HepG2 (cell line): ENCODE measurements around the gene NFKBIA. TPM values are rescaled to one million over a fixed set of nuclear protein-coding genes. Genes with fewer than 3 reads are reported as not detected.
A peak's percentile ranks its signal among the peaks of the same experiment; 100 is the strongest.

Source experiments
- HOXA7 ChIP-seq: sonication (generic); formaldehyde crosslinking; IDR thresholded peaks from 2 replicates; pipeline ENCODE4 v1.8.1; 2022; ENCODE audit warnings: mild to moderate bottlenecking, missing genetic modification reagents, moderate library complexity
- RBFOX2 ChIP-seq: fragments of 200-400 bp; formaldehyde crosslinking; IDR thresholded peaks from 2 replicates; pipeline ENCODE4 v1.6.1; 2017; ENCODE audit warnings: low read depth, mild to moderate bottlenecking, low read length
- RXRB ChIP-seq: IDR thresholded peaks from 2 replicates; pipeline ENCODE4 v1.6.1; 2016; ENCODE audit warnings: borderline replicate concordance, missing genetic modification reagents, missing compliant biosample characterization
- SOX13 ChIP-seq, 3 experiments: fragments of 450-650 bp in 1 of 3; sonication (generic) in 1 of 3; formaldehyde crosslinking in 1 of 3; IDR thresholded peaks in 2 of 3; conservative IDR thresholded peaks in 1 of 3; 2 replicates each; pipeline versions ENCODE4 v1.5.0 to v1.6.1; 2016 to 2020; ENCODE audit warnings: antibody characterized with exemption in 1 of 3, mild to moderate bottlenecking in 1 of 3, missing compliant biosample characterization in 1 of 3, missing genetic modification reagents in 1 of 3, moderate library complexity in 1 of 3
- ZKSCAN5 ChIP-seq: sonication (generic); formaldehyde crosslinking; IDR thresholded peaks from 2 replicates; pipeline ENCODE4 v1.5.1; 2020; ENCODE audit warnings: mild to moderate bottlenecking, missing genetic modification reagents
- ZMYM4 ChIP-seq: sonication (generic); formaldehyde crosslinking; IDR thresholded peaks from 2 replicates; pipeline ENCODE4 v1.8.1; 2023; ENCODE audit warnings: mild to moderate bottlenecking, missing genetic modification reagents
- ZNF263 ChIP-seq: sonication (generic); formaldehyde crosslinking; IDR thresholded peaks from 2 replicates; pipeline ENCODE4 v1.4.0; 2020; ENCODE audit warnings: missing genetic modification reagents
- polyA plus RNA-seq, 8 experiments: library from polyadenylated mRNA; depleted of rRNA in 3 of 8; stranded (reverse) in 7 of 8; unstranded in 1 of 8; fragments of >200 nt; fragmentation: Illumina TruSeq in 4 of 8; extraction: Trizol in 4 of 8; gene quantifications; 2 replicates each; pipeline versions ENCODE4 v1.2.1 to v1.2.3, GENCODE V29; 2011 to 2016; ENCODE audit warnings: low read depth in 4 of 8, missing spikeins in 1 of 8, mixed read lengths in 1 of 8; ENCODE audit not compliant: insufficient read depth in 1 of 8
- total RNA-seq, 5 experiments: library from RNA; depleted of rRNA; stranded (reverse); fragments of >200 nt; fragmentation: Illumina TruSeq; extraction: Trizol; gene quantifications; 2 replicates each; pipeline ENCODE4 v1.2.3, GENCODE V29; 2016; ENCODE audit warnings: low read depth in 1 of 5
- TF ChIP-seq, protein P1 (sequence below): sonication (generic); formaldehyde crosslinking; IDR thresholded peaks from 2 replicates; pipeline ENCODE4 v1.4.0; 2020; ENCODE audit warnings: missing genetic modification reagents, borderline replicate concordance
- TF ChIP-seq, protein P2 (sequence below): sonication (generic); formaldehyde crosslinking; IDR thresholded peaks from 2 replicates; pipeline ENCODE4 v1.4.0; 2020; ENCODE audit warnings: low read depth, missing genetic modification reagents
- TF ChIP-seq, protein P3 (sequence below): sonication (generic); formaldehyde crosslinking; IDR thresholded peaks from 2 replicates; pipeline ENCODE4 v1.4.0; 2020; ENCODE audit warnings: mild to moderate bottlenecking, missing genetic modification reagents
- TF ChIP-seq, protein P4 (sequence below): sonication (generic); formaldehyde crosslinking; IDR thresholded peaks from 2 replicates; pipeline ENCODE4 v1.4.0; 2020; ENCODE audit warnings: missing genetic modification reagents
- TF ChIP-seq, protein P5 (sequence below): sonication (generic); formaldehyde crosslinking; IDR thresholded peaks from 2 replicates; pipeline ENCODE4 v1.4.0; 2020; ENCODE audit warnings: missing genetic modification reagents

NFKBIA gene
- total and polyA plus RNA-seq, 2 of the 13 experiments (the other 11 are each of a cell fraction or from before 2014, with no cell fraction given) = 197 to 319 TPM

DNA sequence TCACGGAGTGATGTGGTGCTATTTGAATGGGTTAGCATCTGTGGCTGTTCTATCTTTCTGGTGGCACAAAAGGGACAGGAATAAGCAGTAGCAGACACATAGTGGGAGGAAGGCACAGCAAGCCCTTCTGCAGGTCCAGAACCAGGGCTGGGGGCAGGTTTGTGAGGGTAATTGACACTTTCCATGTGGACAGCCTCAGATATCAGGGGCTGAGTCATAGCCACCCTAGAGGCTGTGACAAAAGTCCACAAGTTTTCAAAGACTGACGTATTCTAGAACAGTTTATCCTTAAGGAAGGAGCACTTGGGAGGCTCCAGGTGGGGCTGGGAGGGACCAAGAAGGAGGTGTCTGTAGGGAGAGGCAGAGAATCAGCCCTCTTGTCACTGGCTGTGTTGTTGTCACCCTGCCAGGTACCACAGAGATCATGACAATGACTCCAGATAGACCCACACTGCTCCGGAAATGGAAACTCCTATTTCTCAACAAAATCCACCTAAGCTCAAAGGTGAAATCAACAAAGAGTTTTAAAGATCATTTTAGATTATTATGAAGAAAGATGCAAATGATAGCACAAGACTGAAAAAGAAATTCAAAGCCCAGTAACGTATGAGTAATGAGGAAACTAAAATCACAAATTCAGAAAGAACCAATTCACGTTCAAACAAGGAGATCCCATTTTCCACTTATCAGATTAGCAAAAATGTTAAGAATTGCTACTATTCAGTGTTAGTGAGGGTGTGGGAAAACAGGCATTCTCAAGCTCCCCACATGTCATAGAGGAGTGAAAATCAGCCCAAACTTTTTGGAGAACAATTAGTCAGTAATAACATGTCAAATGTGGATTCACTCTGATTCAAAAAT is 48.3 kb downstream of the NFKBIA start (continued):
- TF ChIP-seq ZNF263 (CRISPR knock-in tag) = peak; percentile 74
- TF ChIP-seq HOXA7 = no peak
- TF ChIP-seq, protein P1, sequence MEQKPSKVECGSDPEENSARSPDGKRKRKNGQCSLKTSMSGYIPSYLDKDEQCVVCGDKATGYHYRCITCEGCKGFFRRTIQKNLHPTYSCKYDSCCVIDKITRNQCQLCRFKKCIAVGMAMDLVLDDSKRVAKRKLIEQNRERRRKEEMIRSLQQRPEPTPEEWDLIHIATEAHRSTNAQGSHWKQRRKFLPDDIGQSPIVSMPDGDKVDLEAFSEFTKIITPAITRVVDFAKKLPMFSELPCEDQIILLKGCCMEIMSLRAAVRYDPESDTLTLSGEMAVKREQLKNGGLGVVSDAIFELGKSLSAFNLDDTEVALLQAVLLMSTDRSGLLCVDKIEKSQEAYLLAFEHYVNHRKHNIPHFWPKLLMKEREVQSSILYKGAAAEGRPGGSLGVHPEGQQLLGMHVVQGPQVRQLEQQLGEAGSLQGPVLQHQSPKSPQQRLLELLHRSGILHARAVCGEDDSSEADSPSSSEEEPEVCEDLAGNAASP (CRISPR knock-in tag) = no peak
- TF ChIP-seq, protein P2, sequence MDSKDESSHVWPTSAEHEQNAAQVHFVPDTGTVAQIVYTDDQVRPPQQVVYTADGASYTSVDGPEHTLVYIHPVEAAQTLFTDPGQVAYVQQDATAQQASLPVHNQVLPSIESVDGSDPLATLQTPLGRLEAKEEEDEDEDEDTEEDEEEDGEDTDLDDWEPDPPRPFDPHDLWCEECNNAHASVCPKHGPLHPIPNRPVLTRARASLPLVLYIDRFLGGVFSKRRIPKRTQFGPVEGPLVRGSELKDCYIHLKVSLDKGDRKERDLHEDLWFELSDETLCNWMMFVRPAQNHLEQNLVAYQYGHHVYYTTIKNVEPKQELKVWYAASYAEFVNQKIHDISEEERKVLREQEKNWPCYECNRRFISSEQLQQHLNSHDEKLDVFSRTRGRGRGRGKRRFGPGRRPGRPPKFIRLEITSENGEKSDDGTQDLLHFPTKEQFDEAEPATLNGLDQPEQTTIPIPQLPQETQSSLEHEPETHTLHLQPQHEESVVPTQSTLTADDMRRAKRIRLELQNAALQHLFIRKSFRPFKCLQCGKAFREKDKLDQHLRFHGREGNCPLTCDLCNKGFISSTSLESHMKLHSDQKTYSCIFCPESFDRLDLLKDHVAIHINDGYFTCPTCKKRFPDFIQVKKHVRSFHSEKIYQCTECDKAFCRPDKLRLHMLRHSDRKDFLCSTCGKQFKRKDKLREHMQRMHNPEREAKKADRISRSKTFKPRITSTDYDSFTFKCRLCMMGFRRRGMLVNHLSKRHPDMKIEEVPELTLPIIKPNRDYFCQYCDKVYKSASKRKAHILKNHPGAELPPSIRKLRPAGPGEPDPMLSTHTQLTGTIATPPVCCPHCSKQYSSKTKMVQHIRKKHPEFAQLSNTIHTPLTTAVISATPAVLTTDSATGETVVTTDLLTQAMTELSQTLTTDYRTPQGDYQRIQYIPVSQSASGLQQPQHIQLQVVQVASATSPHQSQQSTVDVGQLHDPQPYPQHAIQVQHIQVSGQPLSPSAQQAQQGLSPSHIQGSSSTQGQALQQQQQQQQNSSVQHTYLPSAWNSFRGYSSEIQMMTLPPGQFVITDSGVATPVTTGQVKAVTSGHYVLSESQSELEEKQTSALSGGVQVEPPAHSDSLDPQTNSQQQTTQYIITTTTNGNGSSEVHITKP (CRISPR knock-in tag) = peak; percentile 96
- TF ChIP-seq, protein P3, sequence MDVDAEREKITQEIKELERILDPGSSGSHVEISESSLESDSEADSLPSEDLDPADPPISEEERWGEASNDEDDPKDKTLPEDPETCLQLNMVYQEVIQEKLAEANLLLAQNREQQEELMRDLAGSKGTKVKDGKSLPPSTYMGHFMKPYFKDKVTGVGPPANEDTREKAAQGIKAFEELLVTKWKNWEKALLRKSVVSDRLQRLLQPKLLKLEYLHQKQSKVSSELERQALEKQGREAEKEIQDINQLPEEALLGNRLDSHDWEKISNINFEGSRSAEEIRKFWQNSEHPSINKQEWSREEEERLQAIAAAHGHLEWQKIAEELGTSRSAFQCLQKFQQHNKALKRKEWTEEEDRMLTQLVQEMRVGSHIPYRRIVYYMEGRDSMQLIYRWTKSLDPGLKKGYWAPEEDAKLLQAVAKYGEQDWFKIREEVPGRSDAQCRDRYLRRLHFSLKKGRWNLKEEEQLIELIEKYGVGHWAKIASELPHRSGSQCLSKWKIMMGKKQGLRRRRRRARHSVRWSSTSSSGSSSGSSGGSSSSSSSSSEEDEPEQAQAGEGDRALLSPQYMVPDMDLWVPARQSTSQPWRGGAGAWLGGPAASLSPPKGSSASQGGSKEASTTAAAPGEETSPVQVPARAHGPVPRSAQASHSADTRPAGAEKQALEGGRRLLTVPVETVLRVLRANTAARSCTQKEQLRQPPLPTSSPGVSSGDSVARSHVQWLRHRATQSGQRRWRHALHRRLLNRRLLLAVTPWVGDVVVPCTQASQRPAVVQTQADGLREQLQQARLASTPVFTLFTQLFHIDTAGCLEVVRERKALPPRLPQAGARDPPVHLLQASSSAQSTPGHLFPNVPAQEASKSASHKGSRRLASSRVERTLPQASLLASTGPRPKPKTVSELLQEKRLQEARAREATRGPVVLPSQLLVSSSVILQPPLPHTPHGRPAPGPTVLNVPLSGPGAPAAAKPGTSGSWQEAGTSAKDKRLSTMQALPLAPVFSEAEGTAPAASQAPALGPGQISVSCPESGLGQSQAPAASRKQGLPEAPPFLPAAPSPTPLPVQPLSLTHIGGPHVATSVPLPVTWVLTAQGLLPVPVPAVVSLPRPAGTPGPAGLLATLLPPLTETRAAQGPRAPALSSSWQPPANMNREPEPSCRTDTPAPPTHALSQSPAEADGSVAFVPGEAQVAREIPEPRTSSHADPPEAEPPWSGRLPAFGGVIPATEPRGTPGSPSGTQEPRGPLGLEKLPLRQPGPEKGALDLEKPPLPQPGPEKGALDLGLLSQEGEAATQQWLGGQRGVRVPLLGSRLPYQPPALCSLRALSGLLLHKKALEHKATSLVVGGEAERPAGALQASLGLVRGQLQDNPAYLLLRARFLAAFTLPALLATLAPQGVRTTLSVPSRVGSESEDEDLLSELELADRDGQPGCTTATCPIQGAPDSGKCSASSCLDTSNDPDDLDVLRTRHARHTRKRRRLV (CRISPR knock-in tag) = 0 out of 2 replicates have a peak, but pooled peaks have one; percentile 59
- TF ChIP-seq RBFOX2 = no peak
- TF ChIP-seq RXRB = peak; percentile 96
- TF ChIP-seq, protein P4, sequence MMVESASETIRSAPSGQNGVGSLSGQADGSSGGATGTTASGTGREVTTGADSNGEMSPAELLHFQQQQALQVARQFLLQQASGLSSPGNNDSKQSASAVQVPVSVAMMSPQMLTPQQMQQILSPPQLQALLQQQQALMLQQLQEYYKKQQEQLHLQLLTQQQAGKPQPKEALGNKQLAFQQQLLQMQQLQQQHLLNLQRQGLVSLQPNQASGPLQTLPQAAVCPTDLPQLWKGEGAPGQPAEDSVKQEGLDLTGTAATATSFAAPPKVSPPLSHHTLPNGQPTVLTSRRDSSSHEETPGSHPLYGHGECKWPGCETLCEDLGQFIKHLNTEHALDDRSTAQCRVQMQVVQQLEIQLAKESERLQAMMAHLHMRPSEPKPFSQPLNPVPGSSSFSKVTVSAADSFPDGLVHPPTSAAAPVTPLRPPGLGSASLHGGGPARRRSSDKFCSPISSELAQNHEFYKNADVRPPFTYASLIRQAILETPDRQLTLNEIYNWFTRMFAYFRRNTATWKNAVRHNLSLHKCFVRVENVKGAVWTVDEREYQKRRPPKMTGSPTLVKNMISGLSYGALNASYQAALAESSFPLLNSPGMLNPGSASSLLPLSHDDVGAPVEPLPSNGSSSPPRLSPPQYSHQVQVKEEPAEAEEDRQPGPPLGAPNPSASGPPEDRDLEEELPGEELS = peak; percentile 69
- TF ChIP-seq, protein P5, sequence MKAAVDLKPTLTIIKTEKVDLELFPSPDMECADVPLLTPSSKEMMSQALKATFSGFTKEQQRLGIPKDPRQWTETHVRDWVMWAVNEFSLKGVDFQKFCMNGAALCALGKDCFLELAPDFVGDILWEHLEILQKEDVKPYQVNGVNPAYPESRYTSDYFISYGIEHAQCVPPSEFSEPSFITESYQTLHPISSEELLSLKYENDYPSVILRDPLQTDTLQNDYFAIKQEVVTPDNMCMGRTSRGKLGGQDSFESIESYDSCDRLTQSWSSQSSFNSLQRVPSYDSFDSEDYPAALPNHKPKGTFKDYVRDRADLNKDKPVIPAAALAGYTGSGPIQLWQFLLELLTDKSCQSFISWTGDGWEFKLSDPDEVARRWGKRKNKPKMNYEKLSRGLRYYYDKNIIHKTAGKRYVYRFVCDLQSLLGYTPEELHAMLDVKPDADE (CRISPR knock-in tag) = no peak
- TF ChIP-seq SOX13 (IDR thresholded peaks at IDR 0.05) = peak; percentile 70
- peak in 1 of 2 experiments; percentile 90; a peak in 2 of 4 replicates for TF ChIP-seq SOX13 (CRISPR knock-in tag; conservative IDR thresholded peaks at IDR 0.05 in 1 of 2, IDR thresholded peaks at IDR 0.05 in 1 of 2)
- TF ChIP-seq ZKSCAN5 (CRISPR knock-in tag) = no peak
- TF ChIP-seq ZMYM4 (CRISPR knock-in tag) = peak; percentile 28; the same call in 1 of the 2 replicates
